ENCODE data around the gene LRRC9. TPM values are rescaled to one million over a fixed set of nuclear protein-coding genes. Genes with fewer than 3 reads are reported as not detected.
A peak's percentile ranks its signal among the peaks of the same experiment; 100 is the strongest.

Gene LRRC9
- total and polyA plus RNA-seq, 2 of the 13 experiments (the other 11 are each of a cell fraction or from before 2014, with no cell fraction given): 0.08 to 0.18 TPM

DNA sequence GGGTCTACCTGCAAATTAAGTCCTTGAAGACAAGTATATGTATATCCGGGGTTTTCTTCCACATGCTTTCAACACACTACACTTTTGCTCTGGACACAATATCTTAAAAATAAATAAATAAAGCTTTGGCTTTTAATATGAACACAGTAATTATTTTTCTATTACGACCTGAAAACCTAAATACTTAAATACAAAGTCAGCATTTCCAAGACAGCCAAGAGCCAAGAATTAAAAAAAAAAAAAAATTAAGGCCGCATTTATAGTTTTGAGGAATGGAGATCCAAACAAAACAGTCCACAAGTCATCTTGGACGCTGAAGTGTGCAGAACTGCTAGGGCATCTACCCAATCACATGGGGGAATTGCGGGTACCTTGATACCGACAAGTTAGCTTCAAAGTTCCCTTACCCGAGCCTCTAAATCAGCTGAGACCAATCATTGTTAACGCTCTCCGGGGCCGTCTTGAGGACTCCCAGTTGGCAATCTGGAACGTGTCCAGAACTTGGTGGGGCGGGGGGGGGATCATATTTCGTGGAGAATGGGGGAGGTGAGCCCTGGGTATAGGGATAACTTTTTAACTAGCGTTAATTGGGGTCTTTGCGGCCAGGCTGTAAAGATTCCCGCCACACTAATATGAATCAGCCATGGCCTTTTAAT lies 171.0 kb downstream of the LRRC9 start (continued):
- TF ChIP-seq SRY (CRISPR knock-in tag; IDR thresholded peaks at IDR 0.05) (no peak), ZNF383 (CRISPR knock-in tag; IDR thresholded peaks at IDR 0.05; ENCODE audit: borderline replicate concordance) (no peak)
- TF ChIP-seq, protein P1, sequence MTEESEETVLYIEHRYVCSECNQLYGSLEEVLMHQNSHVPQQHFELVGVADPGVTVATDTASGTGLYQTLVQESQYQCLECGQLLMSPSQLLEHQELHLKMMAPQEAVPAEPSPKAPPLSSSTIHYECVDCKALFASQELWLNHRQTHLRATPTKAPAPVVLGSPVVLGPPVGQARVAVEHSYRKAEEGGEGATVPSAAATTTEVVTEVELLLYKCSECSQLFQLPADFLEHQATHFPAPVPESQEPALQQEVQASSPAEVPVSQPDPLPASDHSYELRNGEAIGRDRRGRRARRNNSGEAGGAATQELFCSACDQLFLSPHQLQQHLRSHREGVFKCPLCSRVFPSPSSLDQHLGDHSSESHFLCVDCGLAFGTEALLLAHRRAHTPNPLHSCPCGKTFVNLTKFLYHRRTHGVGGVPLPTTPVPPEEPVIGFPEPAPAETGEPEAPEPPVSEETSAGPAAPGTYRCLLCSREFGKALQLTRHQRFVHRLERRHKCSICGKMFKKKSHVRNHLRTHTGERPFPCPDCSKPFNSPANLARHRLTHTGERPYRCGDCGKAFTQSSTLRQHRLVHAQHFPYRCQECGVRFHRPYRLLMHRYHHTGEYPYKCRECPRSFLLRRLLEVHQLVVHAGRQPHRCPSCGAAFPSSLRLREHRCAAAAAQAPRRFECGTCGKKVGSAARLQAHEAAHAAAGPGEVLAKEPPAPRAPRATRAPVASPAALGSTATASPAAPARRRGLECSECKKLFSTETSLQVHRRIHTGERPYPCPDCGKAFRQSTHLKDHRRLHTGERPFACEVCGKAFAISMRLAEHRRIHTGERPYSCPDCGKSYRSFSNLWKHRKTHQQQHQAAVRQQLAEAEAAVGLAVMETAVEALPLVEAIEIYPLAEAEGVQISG (CRISPR knock-in tag; IDR thresholded peaks at IDR 0.05): no peak

GRCh38 chr14:60091550-60092525 lies 171.9 kb downstream of the LRRC9 start, which contains the start of gene PCNX4:
TSS of gene PCNX4 (plus strand) at chr14:60091923. CDS start at chr14:60107639, 15,716 bp downstream.
- H3K4me3 ChIP-seq (replicated peaks in 1 of 3; ENCODE audit: insufficient read depth in 1 of 3, low read depth in 2 of 3, low read length in 3 of 3): peak within 1 kb of the TSS; percentile 84 to 95 (median 90)
- peak; percentile 94 for DNase-seq (ENCODE audit: low spot score)
- peaks cover 33% of the 10 kb centered on the region for H3K4me1 ChIP-seq (ENCODE audit: insufficient read depth, low read length)
- H3K9ac ChIP-seq (ENCODE audit: insufficient read depth, low read depth, low read length): peak within 1 kb of the TSS; percentile 95
- H3K9me3 ChIP-seq (ENCODE audit: low read length): no peaks in the 10 kb centered on the region
- in situ Hi-C loops (cut with HindIII; ENCODE audit: extremely low pct_ligation_motif_present, low pct_unique_long_range_greater_than_20kb): loop anchor here (5.0 kb wide), 1 partner anchor 155 kb away; the partner anchor contains the start of gene PPM1A
- FAIRE-seq: peak; percentile 59
- intact Hi-C loops (cut with micrococcal nuclease; ENCODE audit: unreplicated experiment): loop anchor here (2.0 kb wide), 2 partner anchors 73 to 157 kb away; partner anchors contain the start of genes DHRS7 and PPM1A
- H2AFZ ChIP-seq (ENCODE audit: low read length): peak within 1 kb of the TSS; percentile 94
- H3K4me2 ChIP-seq (ENCODE audit: low read depth, low read length): peak within 1 kb of the TSS; percentile 93
- peak within 1 kb of the TSS; percentile 98 for H3K27ac ChIP-seq (ENCODE audit: extremely low read length, insufficient read depth, low read length)
- ChIA-PET POLR2A (interaction anchor here (0.7 to 1.8 kb wide), 6 partner anchors 14 to 608 kb away, joined by 3 to 18 read pairs (median 4); partner anchors contain the start of genes DHRS7, JKAMP, L3HYPDH and PPM1A), CTCF (ENCODE audit: low intra/inter-chr PET ratio, low total read pairs) (no interaction called here)
- 0% methylated on average over 22 of the region's 88 CpGs for whole genome bisulfite sequencing (ENCODE audit: low lambda C conversion rate)
- no peaks in the 10 kb centered on the region for H4K20me1 ChIP-seq (ENCODE audit: insufficient read depth, low read length)
- peak; percentile 92 for ATAC-seq
- H3K36me3 ChIP-seq (replicated peaks in 1 of 2; ENCODE audit: control insufficient read depth in 1 of 2, insufficient read depth in 2 of 2, low read length in 2 of 2): no peaks in the 10 kb centered on the region; a peak in 1 of 5 replicates
- H3K79me2 ChIP-seq (ENCODE audit: insufficient read depth, low read length): peaks cover 47% of the 10 kb centered on the region
- BruUV-seq (replicated peaks): no TSS peak
- peaks cover 0 to 3% of the 10 kb centered on the region in 2 experiments; a peak in 1 of 5 replicates for H3K27me3 ChIP-seq (ENCODE audit: control insufficient read depth in 1 of 2, insufficient read depth in 2 of 2, low read length in 2 of 2)
- TF ChIP-seq KDM1A (CRISPR knock-in tag; IDR thresholded peaks at IDR 0.05): no peak
- TF ChIP-seq ZNF264 (CRISPR knock-in tag; IDR thresholded peaks at IDR 0.05): peak; percentile 92
- TF ChIP-seq ZNF451 (CRISPR knock-in tag; IDR thresholded peaks at IDR 0.05): peak; percentile 94
- peak; percentile 47 for TF ChIP-seq NFYC (CRISPR knock-in tag; IDR thresholded peaks at IDR 0.05)
- TF ChIP-seq, protein P2, sequence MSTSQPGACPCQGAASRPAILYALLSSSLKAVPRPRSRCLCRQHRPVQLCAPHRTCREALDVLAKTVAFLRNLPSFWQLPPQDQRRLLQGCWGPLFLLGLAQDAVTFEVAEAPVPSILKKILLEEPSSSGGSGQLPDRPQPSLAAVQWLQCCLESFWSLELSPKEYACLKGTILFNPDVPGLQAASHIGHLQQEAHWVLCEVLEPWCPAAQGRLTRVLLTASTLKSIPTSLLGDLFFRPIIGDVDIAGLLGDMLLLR (CRISPR knock-in tag; IDR thresholded peaks at IDR 0.05): peak; percentile 84; the same call in 1 of the 2 replicates
- TF ChIP-seq SRSF9 (IDR thresholded peaks at IDR 0.05; ENCODE audit: borderline replicate concordance, insufficient read depth, low read depth, low read length, poor library complexity, severe bottlenecking): no peak
- TF ChIP-seq KAT7 (CRISPR knock-in tag; IDR thresholded peaks at IDR 0.05; ENCODE audit: borderline replicate concordance): peak; percentile 94; the same call in 1 of the 2 replicates
- TF ChIP-seq NCOR1 (IDR thresholded peaks at IDR 0.05; ENCODE audit: borderline replicate concordance, low read length): peak; percentile 37; the same call in 1 of the 2 replicates

All from HepG2 (cell line).